ENCODE results near the gene TUBA3D.
"Not testable (repeated sequence)": the region's sequence is repeated elsewhere in the genome, so short reads cannot be mapped to it uniquely, and the experiment has no call there.

- not testable (repeated sequence) for TF ChIP-seq CTCF (IDR thresholded peaks at IDR 0.05; ENCODE audit: insufficient read depth, low read length, poor library complexity, severe bottlenecking); EZH2phosphoT487 (conservative IDR thresholded peaks at IDR 0.05; ENCODE audit: low read length)
Measured at GRCh38 chr2:131480351-131480750, 4.4 kb downstream of the TUBA3D start.

Measured in SU-DHL-6 (cell line).